Measurements from ENCODE around the gene PNCK. TPM values are rescaled to one million over a fixed set of nuclear protein-coding genes. Genes with fewer than 3 reads are reported as not detected.

PNCK gene
- total and polyA plus RNA-seq, 10 of the 15 experiments (the other 5 are each of a cell fraction or from before 2014, with no cell fraction given), result 0.21 to 0.67 (median 0.54) TPM; not detected in 7

- POLR2A ChIA-PET, result interaction anchor here (0.9 kb wide), 1 partner anchor 9 kb away, joined by 3 read pairs; no protein-coding TSS in a partner anchor
- ATAC-seq, result no peak
- RAD21 ChIA-PET (ENCODE audit: unreplicated experiment), result no interaction called here
- Histone ChIP-seq H2AFZ (ENCODE audit: control insufficient read depth, low read depth, low read length) (no peak overlapping the region), H4K20me1 (ENCODE audit: control insufficient read depth, insufficient read depth) (no peaks in the 10 kb centered on the region), H3K4me3 (no peak overlapping the region), H3K36me3 (ENCODE audit: control insufficient read depth in 2 of 2, insufficient read depth in 2 of 2, low read length in 1 of 2) (no peaks in the 10 kb centered on the region), H3K4me2 (ENCODE audit: control insufficient read depth, insufficient read depth) (no peak overlapping the region), H3K4me1 (ENCODE audit: control insufficient read depth, insufficient read depth, low read length) (no peaks in the 10 kb centered on the region), H3K79me2 (ENCODE audit: control insufficient read depth, insufficient read depth, low read length) (no peaks in the 10 kb centered on the region), H3K9ac (ENCODE audit: control insufficient read depth, insufficient read depth, low read length) (no peak overlapping the region), H3K27me3 (replicated peaks in 1 of 2; ENCODE audit: control insufficient read depth in 2 of 2, insufficient read depth in 2 of 2, low read length in 1 of 2) (peaks cover 0 to 3% of the 10 kb centered on the region in 2 experiments; a peak in 3 of 4 replicates), H3K27ac (ENCODE audit: control insufficient read depth, insufficient read depth) (no peak overlapping the region), H3K9me3 (replicated peaks; ENCODE audit: control insufficient read depth, insufficient read depth, low read length) (no peaks in the 10 kb centered on the region; the same call in 2 of the 3 replicates)
- BruUV-seq (replicated peaks), result no TSS peak
- TF ChIP-seq, protein P1, sequence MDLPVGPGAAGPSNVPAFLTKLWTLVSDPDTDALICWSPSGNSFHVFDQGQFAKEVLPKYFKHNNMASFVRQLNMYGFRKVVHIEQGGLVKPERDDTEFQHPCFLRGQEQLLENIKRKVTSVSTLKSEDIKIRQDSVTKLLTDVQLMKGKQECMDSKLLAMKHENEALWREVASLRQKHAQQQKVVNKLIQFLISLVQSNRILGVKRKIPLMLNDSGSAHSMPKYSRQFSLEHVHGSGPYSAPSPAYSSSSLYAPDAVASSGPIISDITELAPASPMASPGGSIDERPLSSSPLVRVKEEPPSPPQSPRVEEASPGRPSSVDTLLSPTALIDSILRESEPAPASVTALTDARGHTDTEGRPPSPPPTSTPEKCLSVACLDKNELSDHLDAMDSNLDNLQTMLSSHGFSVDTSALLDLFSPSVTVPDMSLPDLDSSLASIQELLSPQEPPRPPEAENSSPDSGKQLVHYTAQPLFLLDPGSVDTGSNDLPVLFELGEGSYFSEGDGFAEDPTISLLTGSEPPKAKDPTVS (IDR thresholded peaks at IDR 0.05; ENCODE audit: low read depth, low read length), result no peak
- TF ChIP-seq ETV6 (conservative IDR thresholded peaks at IDR 0.05 in 1 of 2, IDR thresholded peaks at IDR 0.05 in 1 of 2; ENCODE audit: borderline replicate concordance in 1 of 2, low read depth in 1 of 2), result no peak
- no peak for TF ChIP-seq SREBF1 (IDR thresholded peaks at IDR 0.05; ENCODE audit: low read length)
- no peak for TF ChIP-seq GATAD2B (conservative IDR thresholded peaks at IDR 0.05; ENCODE audit: low read depth)
- DNase-seq (ENCODE audit: low read depth, low spot score), result no peak
- no peak for FAIRE-seq
- CTCF ChIA-PET, result interaction anchor here (1.0 to 2.1 kb wide), 7 partner anchors 14 to 107 kb away, joined by 3 to 7 read pairs (median 4); no protein-coding TSS in a partner anchor
- WGBS (ENCODE audit: insufficient coverage, insufficient replicate concordance, low lambda C conversion rate, missing lambda C conversion rate), result 30% methylated on average over 10 of the region's 10 CpGs
- in situ Hi-C loops (cut with MboI), result no loop called here
- SMC1A ChIA-PET (ENCODE audit: uncharacterized antibody, unreplicated experiment), result interaction anchor here (1.1 kb wide), 1 partner anchor 209 kb away, joined by 3 read pairs; no protein-coding TSS in a partner anchor
- intact Hi-C loops (cut with micrococcal nuclease; ENCODE audit: unreplicated experiment), result no loop called here
Measured at GRCh38 chrX:153645921-153646488, 27.6 kb downstream of the PNCK start.

GRCh38 chrX:153645151-153645550 is 28.5 kb downstream of the PNCK start:
- FAIRE-seq (no peak), ATAC-seq (no peak), DNase-seq (ENCODE audit: low read depth, low spot score) (no peak)
- BruUV-seq (replicated peaks), result no TSS peak
- H3K9me3 ChIP-seq (replicated peaks; ENCODE audit: control insufficient read depth, insufficient read depth, low read length), result no peaks in the 10 kb centered on the region; the same call in 2 of the 3 replicates
- H2AFZ ChIP-seq (ENCODE audit: control insufficient read depth, low read depth, low read length), result no peak overlapping the region
- no peak overlapping the region for H3K4me3 ChIP-seq
- H3K4me1 ChIP-seq (ENCODE audit: control insufficient read depth, insufficient read depth, low read length), result no peaks in the 10 kb centered on the region
- in situ Hi-C loops (cut with MboI), result no loop called here
- peaks cover 0 to 3% of the 10 kb centered on the region in 2 experiments; a peak in 3 of 4 replicates for H3K27me3 ChIP-seq (replicated peaks in 1 of 2; ENCODE audit: control insufficient read depth in 2 of 2, insufficient read depth in 2 of 2, low read length in 1 of 2)
- CTCF ChIA-PET, result interaction anchor here (0.7 to 1.3 kb wide), 4 partner anchors 10 to 687 kb away, joined by 3 to 4 read pairs (median 3); no protein-coding TSS in a partner anchor
- RAD21 ChIA-PET (ENCODE audit: unreplicated experiment), result no interaction called here
- no peak overlapping the region for H3K27ac ChIP-seq (ENCODE audit: control insufficient read depth, insufficient read depth)
- no peaks in the 10 kb centered on the region for H4K20me1 ChIP-seq (ENCODE audit: control insufficient read depth, insufficient read depth)
- 37% methylated on average over 5 of the region's 6 CpGs for WGBS (ENCODE audit: insufficient coverage, insufficient replicate concordance, low lambda C conversion rate, missing lambda C conversion rate)
- intact Hi-C loops (cut with micrococcal nuclease; ENCODE audit: unreplicated experiment), result no loop called here
- SMC1A ChIA-PET (ENCODE audit: uncharacterized antibody, unreplicated experiment), result interaction anchor here (1.1 kb wide), 1 partner anchor 208 kb away, joined by 3 read pairs; no protein-coding TSS in a partner anchor
- no peaks in the 10 kb centered on the region for H3K79me2 ChIP-seq (ENCODE audit: control insufficient read depth, insufficient read depth, low read length)
- POLR2A ChIA-PET, result no interaction called here
- no peak overlapping the region for H3K9ac ChIP-seq (ENCODE audit: control insufficient read depth, insufficient read depth, low read length)
- no peaks in the 10 kb centered on the region for H3K36me3 ChIP-seq (ENCODE audit: control insufficient read depth in 2 of 2, insufficient read depth in 2 of 2, low read length in 1 of 2)
- no peak overlapping the region for H3K4me2 ChIP-seq (ENCODE audit: control insufficient read depth, insufficient read depth)
- TF ChIP-seq ZNF622 (IDR thresholded peaks at IDR 0.05) (no peak), GATAD2B (conservative IDR thresholded peaks at IDR 0.05; ENCODE audit: low read depth) (no peak), FOXM1 (IDR thresholded peaks at IDR 0.05; ENCODE audit: low read depth, low read length) (no peak), MYC (IDR thresholded peaks at IDR 0.05; ENCODE audit: insufficient read depth, insufficient read length, insufficient replicate concordance, low read length, severe bottlenecking) (no peak), MTA2 (IDR thresholded peaks at IDR 0.05; ENCODE audit: low read depth) (no peak), CBFB (IDR thresholded peaks at IDR 0.05; ENCODE audit: low read depth) (no peak), DPF2 (IDR thresholded peaks at IDR 0.05) (no peak), RUNX3 (IDR thresholded peaks at IDR 0.05; ENCODE audit: low read length) (no peak), NFXL1 (IDR thresholded peaks at IDR 0.05; ENCODE audit: borderline replicate concordance) (no peak)
- TF ChIP-seq, protein P1 (IDR thresholded peaks at IDR 0.05; ENCODE audit: low read depth, low read length), result no peak
